GM18951 (cell line): ENCODE data around the gene WDFY2.

Experiments
- POLR2A ChIP-seq: IDR thresholded peaks from 4 replicates; pipeline ENCODE4 v1.6.1; 2011; ENCODE audit warnings: mild to moderate bottlenecking; ENCODE audit not compliant: insufficient read length, insufficient read depth; ENCODE audit errors: extremely low read depth
- in situ Hi-C: fragments of 300-500 bp; cut with MboI; formaldehyde crosslinking; loops from one replicate; pipeline ENCODE4 v1.12.0; 2022; ENCODE audit warnings: low sequenced_read_pairs, mixed read lengths, inconsistent platforms; ENCODE audit not compliant: unreplicated experiment

The WDFY2 gene

GRCh38 chr13:51806566-51806965 lies 222.3 kb downstream of the WDFY2 start:
- in situ Hi-C loops: no loop called here
- TF ChIP-seq POLR2A: no peak

DNA sequence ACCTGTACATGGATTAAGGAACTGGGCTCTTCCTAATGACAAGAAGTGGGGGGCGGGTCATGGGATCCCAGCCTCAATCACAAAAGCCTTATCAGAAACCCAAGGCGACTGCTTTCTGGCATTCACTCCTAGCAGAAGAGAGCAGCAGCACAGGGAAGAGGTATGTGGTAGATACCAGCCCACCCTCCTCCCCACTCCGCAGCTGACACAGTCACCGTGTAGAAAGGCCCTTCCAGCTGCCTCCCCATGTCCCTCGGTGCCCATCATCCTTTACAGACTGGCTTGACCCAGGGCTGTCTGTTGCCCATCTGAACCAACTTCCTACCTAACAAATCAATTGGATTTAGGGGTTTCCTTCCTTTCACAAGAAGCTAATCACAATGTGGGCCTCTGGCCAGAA lies 222.8 kb downstream of the WDFY2 start:
- no peak for TF ChIP-seq POLR2A
- in situ Hi-C loops: no loop called here

GRCh38 chr13:51808811-51809210 lies 224.5 kb downstream of the WDFY2 start:
- TF ChIP-seq POLR2A: no peak
- in situ Hi-C loops: no loop called here

GRCh38 chr13:51811046-51811445 lies 226.8 kb downstream of the WDFY2 start:
- TF ChIP-seq POLR2A: no peak
- in situ Hi-C loops: no loop called here

GRCh38 chr13:51811920-51812451 lies 227.7 kb downstream of the WDFY2 start:
- no peak for TF ChIP-seq POLR2A
- in situ Hi-C loops: no loop called here

GRCh38 chr13:51814071-51814470 lies 229.8 kb downstream of the WDFY2 start:
- TF ChIP-seq POLR2A: no peak

GRCh38 chr13:51814825-51815650 lies 230.8 kb downstream of the WDFY2 start:
- peak; percentile 17 for TF ChIP-seq POLR2A
- in situ Hi-C loops: loop anchor here (5.0 kb wide), 1 partner anchor 312 kb away; the partner anchor contains the start of gene NEK5

More at GRCh38 chr13:51814071-51814470, 229.8 kb downstream of the WDFY2 start:
- in situ Hi-C loops: no loop called here

- in situ Hi-C loops: loop anchor here (5.0 kb wide), 1 partner anchor 311 kb away; the partner anchor contains the start of gene NEK5
- no peak for TF ChIP-seq POLR2A
These were observed 231.6 kb downstream of the WDFY2 start for GRCh38 chr13:51815848-51816247.

GRCh38 chr13:51816604-51817249 lies 232.5 kb downstream of the WDFY2 start:
- TF ChIP-seq POLR2A: no peak
- in situ Hi-C loops: loop anchor here (5.0 kb wide), 1 partner anchor 311 kb away; the partner anchor contains the start of gene NEK5
